HG02885 (cell line): ENCODE results near the gene CD164.

Source experiments
- ATAC-seq: cut with Tn5 transposase; IDR thresholded peaks from one replicate; pipeline ENCODE4 v1.9.1; 2021; ENCODE audit warnings: mild to moderate bottlenecking; ENCODE audit not compliant: unreplicated experiment, poor library complexity

The CD164 gene

DNA sequence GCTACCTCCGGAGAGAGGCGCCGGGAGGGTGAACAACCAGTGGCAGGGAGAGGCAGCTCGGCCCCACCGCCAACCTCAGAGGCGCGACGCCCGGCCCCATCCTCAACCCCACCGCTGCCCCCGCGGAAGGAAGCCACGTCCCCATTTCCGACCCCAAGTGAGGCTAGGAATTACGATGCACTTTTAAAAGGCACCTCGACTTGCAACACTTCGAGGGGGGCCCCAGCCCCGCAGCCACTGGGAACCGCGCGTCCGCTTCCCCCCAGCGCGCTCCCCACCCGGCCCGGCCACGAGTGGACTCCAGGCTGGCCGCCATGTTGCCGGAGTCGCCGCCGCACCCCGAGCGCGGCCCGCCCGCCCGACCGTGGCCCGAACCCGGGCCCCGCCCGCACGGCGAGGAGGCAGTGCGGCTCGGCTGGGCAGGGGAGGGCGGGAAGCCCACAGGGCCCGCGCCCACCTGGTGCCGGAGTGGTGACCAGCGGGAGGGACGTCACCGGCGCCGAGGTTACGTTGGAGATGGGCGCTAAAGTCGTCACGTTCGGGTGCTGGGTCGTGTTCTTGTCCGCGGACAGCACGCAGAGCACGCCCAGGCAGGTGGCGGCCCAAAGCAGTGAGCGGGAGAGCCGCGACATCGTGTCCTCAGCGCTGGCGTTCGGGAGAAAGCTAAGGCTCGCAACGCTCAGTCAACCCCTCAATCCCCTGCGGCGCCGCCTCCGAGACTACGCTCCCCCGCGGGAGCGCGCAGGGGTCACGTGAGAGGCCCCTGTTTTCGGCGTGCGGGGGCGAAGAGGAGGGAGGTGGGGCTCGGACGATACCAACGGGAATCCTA lies at the start of gene CD164:
CD164 (minus strand) TSS at position 721 of the 829 bp plus-strand sequence; CDS start at position 632, 89 bp downstream.
- ATAC-seq, result peak; percentile 49

DNA sequence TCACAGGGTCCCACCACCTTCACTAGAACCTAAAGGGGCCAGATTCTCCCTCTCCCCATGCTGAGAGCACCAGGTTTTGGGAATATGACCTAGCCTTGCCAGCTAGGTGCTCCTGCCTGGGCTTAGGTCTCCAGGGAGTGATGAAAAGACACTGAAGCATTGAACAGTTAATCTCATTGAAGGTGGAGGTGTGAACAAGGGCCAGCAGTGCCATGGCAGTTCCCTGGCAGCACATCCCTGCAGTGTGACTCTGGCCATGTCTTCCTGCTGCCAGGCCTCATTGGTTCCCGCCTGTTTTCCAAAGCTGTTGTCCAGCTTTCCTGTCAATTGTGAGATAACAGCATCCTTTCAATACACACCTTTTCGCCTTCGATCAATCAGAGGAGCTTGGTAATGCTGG lies 47.2 kb upstream of the CD164 start:
- ATAC-seq, result no peak

GRCh38 chr6:109428889-109429477 lies 46.7 kb upstream of the CD164 start:
- ATAC-seq, result no peak

DNA sequence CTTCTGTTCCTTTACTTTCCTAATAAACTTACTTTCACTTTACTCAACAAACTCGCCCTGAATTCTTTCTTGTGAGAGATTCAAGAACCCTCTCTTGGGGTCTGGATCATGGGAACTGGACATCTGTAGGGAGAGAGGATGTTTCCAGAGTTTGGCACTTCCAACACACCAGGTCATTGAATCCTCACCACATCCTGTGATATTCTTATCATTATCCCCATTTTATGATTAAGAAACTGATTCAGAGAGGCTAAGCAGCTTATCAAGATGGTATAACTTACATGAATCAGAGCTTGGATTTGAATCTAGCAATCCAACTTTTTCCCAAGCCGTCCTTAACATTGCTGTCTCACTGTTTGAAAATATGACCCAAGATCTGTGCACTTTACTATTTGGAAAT lies 42.7 kb upstream of the CD164 start:
- no peak for ATAC-seq

- ATAC-seq, result no peak
Measured at GRCh38 chr6:109421184-109421583, 38.9 kb upstream of the CD164 start.

- no peak for ATAC-seq
Measured at GRCh38 chr6:109420751-109421150, 38.5 kb upstream of the CD164 start.

GRCh38 chr6:109417646-109418045 lies 35.4 kb upstream of the CD164 start:
- no peak for ATAC-seq

DNA sequence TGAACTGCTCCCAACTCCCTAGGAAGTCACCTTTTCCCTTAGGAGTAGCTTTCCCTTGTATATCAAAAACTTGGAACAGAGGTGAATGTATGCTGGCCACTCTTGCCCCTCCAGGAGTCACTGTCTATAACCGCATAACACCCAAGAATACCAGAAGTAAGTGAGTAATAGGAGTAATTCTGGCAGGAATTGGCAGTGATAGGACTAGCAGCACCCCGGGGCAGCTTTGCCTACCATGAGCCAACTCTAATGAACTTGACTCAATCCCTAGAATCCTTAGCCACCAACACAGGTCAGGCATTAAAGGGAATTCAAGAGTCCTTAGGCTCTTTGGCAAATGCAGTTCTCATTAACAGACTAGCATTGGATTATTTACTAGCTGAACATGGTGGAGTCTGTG lies 28.8 kb upstream of the CD164 start:
- ATAC-seq, result no peak

DNA sequence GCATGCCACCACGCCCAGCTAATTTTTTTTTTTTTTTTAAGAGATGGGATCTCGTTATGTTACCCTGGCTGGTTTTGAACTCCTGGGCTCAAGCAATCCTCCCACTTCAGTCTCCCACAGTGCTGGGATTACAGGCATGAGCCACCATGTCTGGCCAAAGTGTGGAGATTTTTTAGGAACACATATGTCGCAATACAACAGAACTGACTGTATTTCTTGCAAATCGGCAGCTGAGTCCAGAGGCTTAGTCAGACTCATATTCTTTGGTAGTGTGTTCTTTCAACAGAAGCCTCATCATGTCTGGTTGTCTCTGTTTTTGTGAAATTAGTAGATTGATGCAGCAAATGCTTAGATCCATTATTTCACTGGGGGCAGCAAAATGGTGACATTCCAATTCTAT lies 23.9 kb upstream of the CD164 start:
- no peak for ATAC-seq

DNA sequence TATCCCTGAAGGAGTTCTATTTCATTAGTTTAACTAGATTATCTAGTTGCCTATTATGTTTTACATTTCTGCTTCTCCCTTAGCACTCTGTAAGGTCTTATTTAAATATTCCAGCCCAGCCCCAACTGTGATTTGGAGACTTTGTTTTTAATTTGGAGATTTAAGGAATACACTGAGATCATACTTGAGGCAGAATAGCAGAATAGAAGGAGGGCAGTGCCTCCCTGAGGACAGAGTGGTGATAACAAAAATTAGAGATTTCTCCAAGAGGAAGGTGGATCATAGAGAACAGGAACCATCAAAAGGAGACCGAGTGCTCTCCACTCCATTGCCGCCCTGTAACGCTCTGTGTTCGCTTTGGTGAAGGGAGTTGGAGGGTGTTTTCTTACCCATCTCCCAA lies 14.8 kb upstream of the CD164 start:
- no peak for ATAC-seq

- ATAC-seq, result no peak
Measured at GRCh38 chr6:109396046-109396718, 13.9 kb upstream of the CD164 start.

GRCh38 chr6:109393886-109394281 lies 11.6 kb upstream of the CD164 start:
- ATAC-seq, result no peak

DNA sequence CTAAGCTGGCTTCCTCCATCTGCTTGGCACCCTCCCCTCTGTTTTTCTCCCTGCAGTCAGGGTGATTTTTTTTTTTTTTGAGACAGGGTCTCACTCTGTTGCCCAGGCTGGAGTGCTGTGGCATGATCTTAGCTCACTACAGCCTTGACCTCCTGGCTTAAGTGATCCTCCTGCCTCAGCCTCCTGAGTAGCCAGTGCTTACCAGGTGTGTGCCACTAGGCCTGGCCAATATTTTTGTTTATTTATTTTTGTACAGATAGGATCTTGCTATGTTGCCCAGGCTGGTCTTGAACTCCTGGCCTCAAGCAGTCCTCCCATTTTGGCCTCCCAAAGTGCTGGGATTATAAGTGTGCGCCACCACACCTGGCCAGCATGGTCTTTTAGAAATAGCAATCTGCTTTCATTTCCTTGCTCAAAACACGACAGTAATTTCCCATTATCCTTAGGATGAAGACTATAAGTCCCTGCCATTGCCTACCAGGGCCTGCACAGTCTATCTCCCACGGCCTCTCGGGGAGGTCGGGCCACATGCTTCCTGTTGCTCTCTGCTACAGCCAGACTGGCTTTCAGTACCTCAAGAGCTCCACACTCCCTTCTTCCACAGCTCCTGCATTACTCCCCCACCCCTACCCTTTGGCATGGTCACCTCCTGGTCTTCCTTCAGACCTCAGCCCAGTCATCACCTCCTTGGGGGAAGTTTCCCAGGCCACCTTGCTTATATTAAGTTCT lies 11.1 kb upstream of the CD164 start:
- no peak for ATAC-seq

- no peak for ATAC-seq
Measured at GRCh38 chr6:109389650-109390274, 7.5 kb upstream of the CD164 start.

DNA sequence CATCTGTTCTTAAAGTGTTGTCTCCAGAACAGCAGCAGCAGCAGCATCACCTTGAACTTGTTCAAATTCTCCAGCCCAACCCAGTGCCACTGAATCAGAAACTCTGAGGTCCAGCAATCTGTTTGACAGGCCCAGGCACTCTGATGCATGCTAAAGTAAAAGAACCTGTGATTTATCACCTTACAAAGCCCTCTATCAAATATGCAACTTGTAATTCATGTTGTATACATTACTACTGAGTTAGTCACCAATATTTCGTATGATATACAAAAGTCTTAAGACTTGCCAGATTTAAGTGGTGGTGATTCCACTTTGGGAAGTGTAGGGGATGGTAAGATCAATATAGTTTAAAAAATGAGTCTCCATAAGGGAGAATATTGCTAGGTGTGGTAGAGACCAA lies 6.0 kb upstream of the CD164 start:
- no peak for ATAC-seq

DNA sequence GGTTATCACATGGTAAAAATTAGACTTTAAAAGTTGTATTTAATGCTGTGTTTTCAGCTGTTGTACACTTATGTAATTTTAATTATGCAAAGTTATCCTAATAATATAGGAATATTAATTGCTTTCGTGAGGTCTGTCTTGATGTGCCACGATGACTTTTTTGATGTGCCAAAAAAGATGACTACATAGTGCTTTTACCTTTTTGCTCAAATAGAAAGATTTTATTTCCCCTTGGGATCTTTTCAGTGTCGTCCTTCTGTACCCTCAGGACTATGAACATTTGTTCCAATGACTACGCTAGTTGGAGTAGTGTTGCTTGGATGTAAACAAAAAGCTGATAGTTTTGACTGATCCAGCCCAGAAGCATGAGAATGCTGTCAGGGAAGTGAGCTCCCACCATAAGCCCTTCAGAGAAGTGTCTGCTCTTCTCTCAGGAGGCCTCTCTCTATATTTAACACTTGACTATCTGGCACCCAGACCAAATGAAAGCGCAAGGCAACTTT lies 1.2 kb upstream of the CD164 start:
- no peak for ATAC-seq

DNA sequence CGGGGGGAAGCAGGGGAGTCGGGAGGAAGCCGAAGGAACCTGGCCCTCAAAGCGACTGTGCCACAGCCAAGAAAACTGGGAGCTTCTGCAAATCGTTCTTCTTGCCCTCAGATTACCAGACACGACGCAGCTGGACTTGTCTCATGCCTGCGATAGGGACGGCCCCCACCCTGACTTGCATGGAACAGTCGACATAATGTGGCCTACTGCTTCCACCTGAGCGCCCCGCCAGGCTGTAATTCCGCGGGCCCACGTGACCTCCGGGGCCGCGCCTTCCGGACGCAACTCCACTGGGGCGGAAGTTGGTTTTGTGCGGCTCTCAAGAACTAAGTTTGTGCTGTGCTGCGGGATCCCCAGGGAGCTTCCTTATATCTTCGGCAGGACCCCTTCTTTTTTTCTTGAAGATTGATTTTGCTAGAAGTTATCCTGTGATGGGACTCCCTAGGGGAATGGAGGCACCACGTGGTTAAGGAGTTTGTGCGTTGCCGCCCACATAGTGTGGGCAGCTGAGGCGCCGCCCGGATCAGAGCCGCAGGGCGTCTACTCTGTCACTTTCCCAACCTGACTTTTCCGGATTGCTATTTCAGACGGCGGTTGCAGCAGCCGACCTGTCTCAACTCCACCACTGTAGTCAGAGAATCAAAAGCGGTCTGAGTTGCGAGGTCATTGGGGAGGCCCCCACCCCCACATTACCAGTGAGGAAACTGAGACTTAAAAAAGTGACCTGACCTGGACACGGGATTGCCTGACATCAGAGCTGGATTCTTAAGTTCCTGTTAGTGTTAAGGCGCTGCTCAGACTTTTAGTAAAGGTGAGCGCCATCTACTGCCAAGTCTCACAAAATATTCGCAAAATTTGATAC lies 540 bp upstream of the CD164 start:
- ATAC-seq, result peak; percentile 70

GRCh38 chr6:109381061-109381746 lies 1.1 kb downstream of the CD164 start:
- ATAC-seq, result no peak

- no peak for ATAC-seq
Measured at GRCh38 chr6:109379711-109380110, 2.6 kb downstream of the CD164 start.
